ENCODE data around the gene SLC25A23. TPM values are rescaled to one million over a fixed set of nuclear protein-coding genes. Genes with fewer than 3 reads are reported as not detected.
A peak's percentile ranks its signal among the peaks of the same experiment; 100 is the strongest.

The SLC25A23 gene
- total and polyA plus RNA-seq, 8 donors, result 16.3 to 39.4 (median 20.0) TPM

- WGBS, 2 donors, result 24 to 33% methylated on average over 4 of the region's 4 CpGs
- no peak for FAIRE-seq
- intact Hi-C loops (cut with DNase I), result no loop called here
- peak in 3 of 4 donors; percentile 11 to 31 (median 26) for ATAC-seq
- H3K9me3 ChIP-seq, result no peaks in the 10 kb centered on the region
- no peak overlapping the region for H3K4me3 ChIP-seq
- peak in 3 of 6 donors; percentile 42 to 75 (median 56) for DNase-seq
- no peak for TF ChIP-seq CTCF (IDR thresholded peaks at IDR 0.05)
- no peaks in the 10 kb centered on the region for H3K27me3 ChIP-seq
- H3K27ac ChIP-seq, result no peak overlapping the region
- peaks cover 0 to 15% (median 10%) of the 10 kb centered on the region in 3 donors for H3K4me1 ChIP-seq
- H3K36me3 ChIP-seq, result no peaks in the 10 kb centered on the region
Observed at GRCh38 chr19:6472713-6473112, 13.1 kb upstream of the SLC25A23 start.

DNA sequence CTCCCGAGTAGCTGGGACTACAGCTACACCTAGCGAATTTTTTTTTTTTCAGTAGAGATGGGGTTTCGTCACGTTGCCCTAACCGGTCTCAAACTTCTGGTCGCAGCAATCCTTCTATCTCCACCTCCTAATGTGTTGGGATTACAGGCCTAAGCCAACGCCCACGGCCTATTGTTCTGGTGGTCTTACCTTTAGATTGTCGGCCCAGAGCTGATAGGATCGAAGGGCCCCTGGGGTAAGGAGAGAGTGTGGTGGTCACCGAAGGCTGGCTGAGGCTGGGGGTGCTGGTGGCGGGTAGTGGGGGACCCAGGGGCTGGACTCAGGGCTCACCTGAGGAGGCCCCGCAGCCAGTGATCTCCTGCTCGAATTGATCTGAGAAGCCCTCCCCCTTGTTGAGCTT lies 11.5 kb upstream of the SLC25A23 start:
- no peak for TF ChIP-seq CTCF (IDR thresholded peaks at IDR 0.05)
- peaks cover 0 to 15% (median 5%) of the 10 kb centered on the region in 3 donors for H3K4me1 ChIP-seq
- DNase-seq, result no peak
- FAIRE-seq, result no peak
- intact Hi-C loops (cut with DNase I), result no loop called here
- H3K27me3 ChIP-seq, result no peaks in the 10 kb centered on the region
- ATAC-seq, result no peak
- WGBS, 2 donors, result 81 to 84% methylated on average over 14 of the region's 14 CpGs
- H3K4me3 ChIP-seq, result no peak overlapping the region
- peaks cover 0 to 10% (median 0%) of the 10 kb centered on the region in 3 donors for H3K36me3 ChIP-seq
- H3K9me3 ChIP-seq, result no peaks in the 10 kb centered on the region
- no peak overlapping the region for H3K27ac ChIP-seq

DNA sequence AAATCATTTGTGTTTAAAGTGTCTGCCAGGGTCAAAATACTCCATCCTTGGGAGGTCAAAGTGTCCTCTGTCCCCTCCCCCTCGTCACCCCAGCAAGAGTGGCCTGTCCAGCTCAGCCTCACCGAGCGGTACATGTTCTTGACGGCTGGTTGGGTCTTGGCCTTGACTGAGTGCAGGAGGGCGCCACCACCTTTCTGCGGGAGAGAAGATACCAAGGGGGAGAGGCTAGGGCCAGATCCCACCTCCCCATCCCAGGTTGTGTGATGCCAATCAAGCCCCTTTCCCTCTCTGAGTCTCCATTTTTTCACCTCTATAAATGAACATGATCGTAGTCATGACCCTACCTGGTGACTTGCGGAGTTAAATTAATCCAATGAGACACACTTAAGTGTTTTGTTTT lies 10.6 kb upstream of the SLC25A23 start:
- Histone ChIP-seq H3K36me3 (peaks cover 0 to 11% (median 0%) of the 10 kb centered on the region in 3 donors), H3K4me3 (no peak overlapping the region), H3K9me3 (no peaks in the 10 kb centered on the region), H3K27me3 (no peaks in the 10 kb centered on the region), H3K4me1 (peaks cover 0 to 11% (median 5%) of the 10 kb centered on the region in 3 donors), H3K27ac (no peak overlapping the region)
- no peak for TF ChIP-seq CTCF (IDR thresholded peaks at IDR 0.05)
- WGBS, 2 donors, result 70 to 75% methylated on average over 8 of the region's 8 CpGs
- intact Hi-C loops (cut with DNase I), result no loop called here
- DNase-seq, result no peak
- FAIRE-seq, result no peak
- ATAC-seq, result no peak

GRCh38 chr19:6467384-6467783 lies 7.8 kb upstream of the SLC25A23 start:
- peaks cover 0 to 6% (median 4%) of the 10 kb centered on the region in 3 donors for H3K4me1 ChIP-seq
- TF ChIP-seq CTCF (IDR thresholded peaks at IDR 0.05), result no peak
- FAIRE-seq (no peak), ATAC-seq (no peak), DNase-seq (no peak)
- H3K9me3 ChIP-seq, result no peaks in the 10 kb centered on the region
- H3K4me3 ChIP-seq, result no peak overlapping the region
- H3K27ac ChIP-seq, result no peak overlapping the region
- intact Hi-C loops (cut with DNase I), result no loop called here
- peaks cover 0 to 11% (median 0%) of the 10 kb centered on the region in 3 donors for H3K36me3 ChIP-seq
- WGBS, 2 donors, result 87 to 99% methylated on average over 8 of the region's 8 CpGs
- no peaks in the 10 kb centered on the region for H3K27me3 ChIP-seq

DNA sequence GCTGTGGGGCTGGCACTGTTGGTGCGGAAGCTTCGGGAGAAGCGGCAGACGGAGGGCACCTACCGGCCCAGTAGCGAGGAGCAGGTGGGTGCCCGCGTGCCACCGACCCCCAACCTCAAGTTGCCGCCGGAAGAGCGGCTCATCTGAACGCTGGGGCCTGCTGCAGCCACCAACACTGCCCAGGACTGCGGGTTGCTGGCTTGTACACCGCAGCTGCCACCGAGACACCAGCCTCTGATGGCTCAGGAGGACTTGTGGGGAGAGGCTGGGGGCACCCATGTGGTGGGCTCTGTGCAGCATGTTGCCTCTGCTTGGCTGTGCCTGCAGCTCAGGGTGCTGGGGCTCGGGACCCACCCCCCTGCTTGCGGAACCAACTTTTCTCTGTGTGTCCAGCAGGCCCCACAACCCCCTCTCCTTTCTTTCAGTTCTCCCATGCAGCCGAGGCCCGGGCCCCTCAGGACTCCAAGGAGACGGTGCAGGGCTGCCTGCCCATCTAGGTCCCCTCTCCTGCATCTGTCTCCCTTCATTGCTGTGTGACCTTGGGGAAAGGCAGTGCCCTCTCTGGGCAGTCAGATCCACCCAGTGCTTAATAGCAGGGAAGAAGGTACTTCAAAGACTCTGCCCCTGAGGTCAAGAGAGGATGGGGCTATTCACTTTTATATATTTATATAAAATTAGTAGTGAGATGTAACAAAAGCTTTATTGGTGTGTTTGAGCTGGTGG lies 7.1 kb upstream of the SLC25A23 start:
- FAIRE-seq (no peak), DNase-seq (no peak), ATAC-seq (no peak)
- WGBS, 2 donors, result 90 to 94% methylated on average over 18 to 21 of the region's 21 CpGs
- H3K36me3 ChIP-seq, result peaks cover 0 to 11% (median 0%) of the 10 kb centered on the region in 3 donors
- H3K4me1 ChIP-seq, result peaks cover 0 to 6% (median 4%) of the 10 kb centered on the region in 3 donors
- H3K9me3 ChIP-seq, result no peaks in the 10 kb centered on the region
- H3K27me3 ChIP-seq, result no peaks in the 10 kb centered on the region
- H3K27ac ChIP-seq, result no peak overlapping the region
- intact Hi-C loops (cut with DNase I), result no loop called here
- H3K4me3 ChIP-seq, result no peak overlapping the region
- no peak for TF ChIP-seq CTCF (IDR thresholded peaks at IDR 0.05)

All from pancreas (tissue), 10 donors.